Adipocyte (in vitro differentiated cells): ENCODE data around the gene PBX3.

Experiments
- DNase-seq: peaks from one replicate; pipeline ENCODE4 v3.0.0-alpha.2; 2015; ENCODE audit warnings: low read depth
- H3K27me3 ChIP-seq: replicated peaks from 2 replicates; pipeline ENCODE4 v1.7.0; 2013; ENCODE audit warnings: mild to moderate bottlenecking, low read length, moderate library complexity; ENCODE audit not compliant: control insufficient read depth, insufficient read depth
- H3K36me3 ChIP-seq: 2 replicates; pipeline ENCODE4 v1.7.0; 2013; ENCODE audit warnings: low read length, mild to moderate bottlenecking, moderate library complexity; ENCODE audit not compliant: control insufficient read depth, insufficient read depth, severe bottlenecking
- H3K4me1 ChIP-seq: 2 replicates; pipeline ENCODE4 v1.7.0; 2013; ENCODE audit warnings: mild to moderate bottlenecking, low read length, moderate library complexity; ENCODE audit not compliant: control insufficient read depth, insufficient read depth
- H3K4me3 ChIP-seq: 2 replicates; pipeline ENCODE4 v1.7.0; 2013; ENCODE audit warnings: mild to moderate bottlenecking, low read length, moderate library complexity
- H3K9ac ChIP-seq: 2 replicates; pipeline ENCODE4 v1.7.0; 2013; ENCODE audit warnings: mild to moderate bottlenecking, low read length, moderate library complexity
- H3K9me3 ChIP-seq: 2 replicates; pipeline ENCODE4 v1.7.0; 2013; ENCODE audit warnings: mild to moderate bottlenecking, low read length, moderate library complexity; ENCODE audit not compliant: control insufficient read depth

The PBX3 gene

GRCh38 chr9:126000731-126001580, 253.8 kb downstream of the PBX3 start:
- H3K4me1 ChIP-seq, result no peaks in the 10 kb centered on the region
- H3K4me3 ChIP-seq, result no peak overlapping the region
- no peaks in the 10 kb centered on the region for H3K36me3 ChIP-seq
- H3K9ac ChIP-seq, result no peak overlapping the region
- DNase-seq, result no peak
- H3K9me3 ChIP-seq, result no peaks in the 10 kb centered on the region
- H3K27me3 ChIP-seq, result peaks cover 20% of the 10 kb centered on the region

GRCh38 chr9:126001581-126002225, 254.5 kb downstream of the PBX3 start:
- no peak overlapping the region for H3K9ac ChIP-seq
- H3K36me3 ChIP-seq, result no peaks in the 10 kb centered on the region
- H3K27me3 ChIP-seq, result peaks cover 18% of the 10 kb centered on the region
- H3K4me1 ChIP-seq, result no peaks in the 10 kb centered on the region
- no peak overlapping the region for H3K4me3 ChIP-seq
- H3K9me3 ChIP-seq, result no peaks in the 10 kb centered on the region
- DNase-seq, result no peak

DNA sequence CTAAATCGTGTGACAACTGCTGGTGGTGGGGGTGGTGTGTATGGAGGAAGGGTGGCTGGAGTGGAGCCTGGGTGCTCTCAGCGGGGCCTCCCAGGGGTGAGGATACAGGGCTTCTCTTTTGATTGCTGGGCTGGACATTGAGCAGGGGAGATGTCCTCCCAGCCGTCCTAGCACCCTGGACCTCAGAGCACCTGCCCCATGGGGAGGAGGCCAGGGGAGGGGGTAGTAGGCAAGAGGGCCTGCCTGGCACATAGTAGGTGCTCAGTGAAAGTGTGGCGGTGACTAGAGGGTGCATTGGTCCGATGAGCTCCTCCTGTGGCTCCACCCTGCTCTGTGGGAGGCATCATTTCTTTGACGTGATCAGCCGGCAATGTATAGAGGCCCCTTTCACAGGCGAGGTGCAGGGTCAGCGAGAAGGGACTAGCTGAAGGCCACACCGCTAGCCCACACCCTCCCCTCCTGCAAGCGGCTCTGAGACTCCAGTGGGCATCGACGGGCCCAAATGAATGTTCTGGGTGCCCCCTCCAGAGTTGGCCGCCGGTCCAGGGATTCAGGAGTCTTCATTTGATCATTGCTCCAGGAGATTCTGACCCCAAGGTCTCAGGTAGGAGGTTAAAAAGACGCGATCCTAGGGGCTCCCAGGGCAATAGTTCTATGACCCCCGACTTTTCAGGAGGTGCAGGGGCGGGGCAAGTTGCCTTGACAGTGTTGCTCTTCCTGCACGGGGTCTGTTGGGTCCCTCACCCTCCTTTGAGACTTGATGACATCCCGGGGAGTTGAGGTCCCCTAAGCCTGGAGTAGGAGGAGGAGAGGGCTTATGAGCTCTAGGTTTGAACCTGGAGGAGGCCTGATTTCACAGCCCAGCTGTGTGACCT, 255.5 kb downstream of the PBX3 start:
- Histone ChIP-seq H3K9me3 (peaks cover 8% of the 10 kb centered on the region), H3K4me3 (no peak overlapping the region), H3K4me1 (no peaks in the 10 kb centered on the region), H3K27me3 (peaks cover 8% of the 10 kb centered on the region), H3K9ac (no peak overlapping the region), H3K36me3 (no peaks in the 10 kb centered on the region)
- no peak for DNase-seq

- H3K4me3 ChIP-seq, result no peak overlapping the region
- H3K9ac ChIP-seq, result no peak overlapping the region
- H3K36me3 ChIP-seq, result no peaks in the 10 kb centered on the region
- H3K27me3 ChIP-seq, result peaks cover 3% of the 10 kb centered on the region
- H3K9me3 ChIP-seq, result peaks cover 32% of the 10 kb centered on the region
- H3K4me1 ChIP-seq, result no peaks in the 10 kb centered on the region
- DNase-seq, result no peak
Measured at GRCh38 chr9:126009047-126009446, 261.9 kb downstream of the PBX3 start.

- Histone ChIP-seq H3K27me3 (peaks cover 17% of the 10 kb centered on the region), H3K4me3 (no peak overlapping the region), H3K9ac (no peak overlapping the region), H3K9me3 (peaks cover 4% of the 10 kb centered on the region), H3K4me1 (no peaks in the 10 kb centered on the region), H3K36me3 (no peaks in the 10 kb centered on the region)
- DNase-seq, result no peak
Measured at GRCh38 chr9:126014726-126015125, 267.6 kb downstream of the PBX3 start.

GRCh38 chr9:126015424-126015823, 268.3 kb downstream of the PBX3 start:
- H3K4me1 ChIP-seq, result no peaks in the 10 kb centered on the region
- H3K9me3 ChIP-seq, result no peaks in the 10 kb centered on the region
- H3K36me3 ChIP-seq, result no peaks in the 10 kb centered on the region
- H3K9ac ChIP-seq, result no peak overlapping the region
- H3K4me3 ChIP-seq, result no peak overlapping the region
- peaks cover 17% of the 10 kb centered on the region for H3K27me3 ChIP-seq
- no peak for DNase-seq

DNA sequence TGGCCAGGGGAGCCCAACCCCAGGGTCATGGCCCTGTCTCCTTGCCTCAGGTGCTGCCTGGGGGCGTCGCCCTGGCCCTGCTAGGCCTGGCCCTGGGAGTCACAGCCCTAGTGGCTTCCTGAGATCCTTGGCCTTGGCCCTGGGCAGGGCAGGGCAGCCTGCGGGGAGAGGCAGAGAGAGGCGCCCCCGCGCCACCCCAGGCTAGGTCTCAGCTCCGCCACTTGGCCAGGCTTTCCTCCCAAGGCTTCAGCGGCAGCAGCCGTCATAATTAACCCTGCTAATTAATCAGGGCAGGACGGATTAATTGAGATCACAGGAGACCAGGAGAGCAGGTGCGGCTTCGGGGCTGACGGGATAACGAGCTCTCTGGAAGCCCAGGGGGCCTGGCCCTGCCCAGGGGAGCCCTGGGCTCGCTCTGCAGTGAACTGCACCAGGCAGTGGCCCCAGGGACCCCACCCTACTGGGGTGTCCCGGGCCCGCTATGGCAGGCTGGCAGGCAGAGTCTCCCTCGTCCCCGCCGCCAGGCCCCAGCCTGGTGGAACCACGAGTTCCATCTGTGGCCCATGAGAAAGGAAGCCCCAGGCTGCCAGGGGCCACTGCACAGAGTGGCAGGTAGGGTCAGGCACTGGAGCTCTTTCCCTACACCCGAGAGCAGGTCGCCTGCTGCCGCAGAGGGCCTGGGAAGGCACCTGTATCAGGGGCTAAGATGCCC, 269.6 kb downstream of the PBX3 start:
- Histone ChIP-seq H3K36me3 (no peaks in the 10 kb centered on the region), H3K4me3 (no peak overlapping the region), H3K27me3 (peaks cover 21% of the 10 kb centered on the region)

More for the DNA sequence above, 269.6 kb downstream of the PBX3 start:
- no peak overlapping the region for H3K9ac ChIP-seq
- no peak for DNase-seq
- no peaks in the 10 kb centered on the region for H3K9me3 ChIP-seq
- no peaks in the 10 kb centered on the region for H3K4me1 ChIP-seq
